GM10266 (cell line): ENCODE data around the gene GRB10.

Experiments used
- DNase-seq: peaks from one replicate; pipeline ENCODE4 v3.0.0; 2012; ENCODE audit errors: extremely low spot score
- TF ChIP-seq, protein P1 (sequence below): IDR thresholded peaks from 2 replicates; pipeline ENCODE4 v1.5.1; 2012; ENCODE audit warnings: mild to moderate bottlenecking, low read depth; ENCODE audit not compliant: control insufficient read depth, insufficient read depth; ENCODE audit errors: missing control alignments

The GRB10 gene

DNA sequence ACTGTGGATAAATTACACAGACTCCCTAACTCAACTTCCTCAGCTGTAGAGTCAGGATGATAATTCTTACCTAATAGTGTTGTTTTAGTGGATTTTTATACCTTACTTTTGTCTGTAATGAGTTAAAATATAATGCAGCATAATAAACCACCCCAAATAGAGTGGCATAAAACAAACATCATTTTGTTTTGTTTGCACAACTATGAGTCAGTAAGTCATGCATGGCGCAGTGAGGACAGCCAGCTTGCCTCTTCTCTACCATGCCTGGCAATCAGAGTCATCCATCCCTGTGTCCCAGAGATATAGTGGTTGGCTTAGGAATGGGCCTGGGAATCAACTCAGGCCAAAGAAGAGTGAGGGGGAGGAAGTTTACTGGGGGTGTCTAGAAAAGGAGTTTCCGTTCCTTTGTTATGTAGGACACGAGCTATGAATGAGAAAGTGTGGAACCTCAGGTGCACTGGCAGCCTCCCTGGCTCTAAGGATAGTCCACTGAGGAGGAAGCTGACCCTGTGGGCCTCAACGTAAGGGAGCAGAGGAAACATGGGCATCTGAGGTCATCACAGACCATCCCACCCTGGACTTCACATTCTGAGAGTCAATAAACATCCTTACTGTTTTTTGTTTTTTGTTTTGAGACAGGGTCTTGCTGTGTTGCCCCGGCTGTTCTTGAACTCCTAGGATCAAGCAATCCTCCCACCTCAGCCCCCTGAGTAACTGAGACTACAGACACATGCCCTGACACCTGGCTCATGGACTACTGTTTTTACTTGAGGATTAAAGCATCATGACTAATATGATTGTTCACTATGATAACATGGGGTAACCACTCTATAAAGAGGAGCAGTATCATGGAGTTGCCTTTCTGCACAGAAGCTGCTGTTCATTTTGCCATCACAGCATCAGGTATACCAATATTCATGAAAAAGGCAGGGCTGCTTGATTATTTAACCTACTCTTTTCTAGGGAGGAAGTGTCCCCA is 21.0 kb upstream of the GRB10 start:
- no peak for DNase-seq
- TF ChIP-seq, protein P1, sequence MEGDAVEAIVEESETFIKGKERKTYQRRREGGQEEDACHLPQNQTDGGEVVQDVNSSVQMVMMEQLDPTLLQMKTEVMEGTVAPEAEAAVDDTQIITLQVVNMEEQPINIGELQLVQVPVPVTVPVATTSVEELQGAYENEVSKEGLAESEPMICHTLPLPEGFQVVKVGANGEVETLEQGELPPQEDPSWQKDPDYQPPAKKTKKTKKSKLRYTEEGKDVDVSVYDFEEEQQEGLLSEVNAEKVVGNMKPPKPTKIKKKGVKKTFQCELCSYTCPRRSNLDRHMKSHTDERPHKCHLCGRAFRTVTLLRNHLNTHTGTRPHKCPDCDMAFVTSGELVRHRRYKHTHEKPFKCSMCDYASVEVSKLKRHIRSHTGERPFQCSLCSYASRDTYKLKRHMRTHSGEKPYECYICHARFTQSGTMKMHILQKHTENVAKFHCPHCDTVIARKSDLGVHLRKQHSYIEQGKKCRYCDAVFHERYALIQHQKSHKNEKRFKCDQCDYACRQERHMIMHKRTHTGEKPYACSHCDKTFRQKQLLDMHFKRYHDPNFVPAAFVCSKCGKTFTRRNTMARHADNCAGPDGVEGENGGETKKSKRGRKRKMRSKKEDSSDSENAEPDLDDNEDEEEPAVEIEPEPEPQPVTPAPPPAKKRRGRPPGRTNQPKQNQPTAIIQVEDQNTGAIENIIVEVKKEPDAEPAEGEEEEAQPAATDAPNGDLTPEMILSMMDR, result no peak

- TF ChIP-seq, protein P1, result no peak
- no peak for DNase-seq
Observed at GRCh38 chr7:50801907-50802306, 19.2 kb upstream of the GRB10 start.

GRCh38 chr7:50799873-50800272 is 17.2 kb upstream of the GRB10 start:
- no peak for DNase-seq
- TF ChIP-seq, protein P1, result no peak

GRCh38 chr7:50798126-50798525 is 15.4 kb upstream of the GRB10 start:
- TF ChIP-seq, protein P1, result no peak
- no peak for DNase-seq

DNA sequence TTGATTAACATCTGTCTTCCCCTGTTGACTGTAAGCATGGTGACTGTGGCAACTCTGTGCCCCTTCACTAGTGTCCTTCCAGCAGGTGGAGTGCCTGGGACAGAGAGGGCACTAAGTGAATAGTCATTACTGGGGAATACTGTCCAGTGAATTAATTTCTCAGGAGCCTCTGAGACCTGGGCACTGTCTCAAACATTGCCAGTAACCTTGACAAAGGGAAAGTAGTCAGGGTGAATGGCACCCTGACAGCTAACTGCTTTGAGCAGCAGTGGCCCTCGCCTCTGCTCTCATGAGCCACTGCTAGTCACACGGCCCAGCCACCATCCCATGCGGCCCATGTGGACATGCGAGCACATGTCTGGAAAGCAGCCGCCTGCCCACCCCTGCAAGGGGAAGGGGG is 13.1 kb upstream of the GRB10 start:
- TF ChIP-seq, protein P1, result no peak
- no peak for DNase-seq

DNA sequence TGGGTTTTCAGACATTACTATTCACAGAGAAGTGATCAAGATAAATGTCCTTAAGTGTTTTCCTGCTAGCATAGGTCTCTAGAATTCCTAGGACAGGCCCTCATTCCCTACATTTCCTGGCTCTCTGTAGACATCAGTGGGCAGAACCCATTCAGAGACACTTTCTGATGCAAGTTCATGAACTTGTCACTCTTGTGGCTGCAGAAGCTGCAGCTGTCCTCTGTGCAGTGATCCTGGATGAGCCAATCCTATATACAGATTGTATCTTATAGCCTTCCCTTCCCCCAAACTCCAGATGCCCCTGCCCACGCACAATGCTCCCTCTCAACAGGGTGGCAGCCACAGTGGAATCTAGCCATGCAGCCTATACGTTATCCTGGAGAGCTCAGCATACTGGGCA is 12.6 kb upstream of the GRB10 start:
- TF ChIP-seq, protein P1, result no peak
- DNase-seq, result no peak

GRCh38 chr7:50793947-50794570 is 11.4 kb upstream of the GRB10 start:
- TF ChIP-seq, protein P1, result no peak
- DNase-seq, result no peak
